NB4 (cell line): ENCODE data around the gene OR4D10.
"Not testable (repeated sequence)": the region's sequence is repeated elsewhere in the genome, so short reads cannot be mapped to it uniquely, and the experiment has no call there.

Experiments used
- CTCF ChIP-seq: IDR thresholded peaks from one replicate; pipeline ENCODE4 v1.5.1; 2012; ENCODE audit warnings: low read depth, low read length
- MYC ChIP-seq: IDR thresholded peaks from 2 replicates; pipeline ENCODE4 v1.6.1; 2011; ENCODE audit warnings: low read depth, low read length
- POLR2A ChIP-seq: IDR thresholded peaks from 2 replicates; pipeline ENCODE4 v1.6.1; 2011; ENCODE audit warnings: mild to moderate bottlenecking; ENCODE audit not compliant: insufficient read length; ENCODE audit errors: extremely low read depth

GRCh38 chr11:59445624-59446023 lies 27.5 kb upstream of the OR4D10 start:
- not testable (repeated sequence) for TF ChIP-seq CTCF, POLR2A, MYC
